B cell (primary cell): ENCODE data around the gene POT1. TPM values are rescaled to one million over a fixed set of nuclear protein-coding genes. Genes with fewer than 3 reads are reported as not detected.

ENCODE experiments used
- ATAC-seq: fragments of 200-7000 bp; cut with Tn5 transposase; one replicate; pipeline ENCODE4 v1.10.0; 2021; ENCODE audit warnings: low read depth, mild to moderate bottlenecking, moderate number of reproducible peaks, moderate library complexity
- CTCF ChIA-PET: fragments of 350-600 bp; sonication (Branson Sonifier 250); formaldehyde crosslinking; loops from one replicate; lab custom pipeline; 2021; ENCODE audit warnings: antibody characterized with exemption, inconsistent platforms; lab: Charles Lee
- POLR2A ChIA-PET: fragments of 350-600 bp; sonication (Branson Sonifier 250); formaldehyde crosslinking; loops from one replicate; lab custom pipeline; 2021; ENCODE audit warnings: antibody characterized with exemption; lab: Charles Lee
- DNase-seq: peaks from one replicate; pipeline ENCODE4 v3.0.0; 2013
- H2AFZ ChIP-seq: 2 replicates; pipeline ENCODE4 v1.6.1; 2012; ENCODE audit warnings: mild to moderate bottlenecking, low read depth, low read length; ENCODE audit not compliant: insufficient read depth, poor library complexity, severe bottlenecking
- H3K27ac ChIP-seq, 2 donors: 1 replicate in 1 of 2; 2 replicates in 1 of 2; pipeline ENCODE4 v1.5.1; 2012 to 2013; ENCODE audit warnings: low read length in 2 of 2, mild to moderate bottlenecking in 2 of 2, moderate library complexity in 1 of 2
- H3K27me3 ChIP-seq, 4 experiments: fragments of 200-600 bp in 1 of 4; sonication (generic) in 1 of 4; replicated peaks in 1 of 4; 1 replicate in 2 of 4; 2 replicates in 2 of 4; pipeline versions ENCODE4 v1.6.1 to v1.7.0; 2013 to 2016; ENCODE audit warnings: low read length in 3 of 4, mild to moderate bottlenecking in 2 of 4, mixed read lengths in 1 of 4, moderate library complexity in 1 of 4; ENCODE audit not compliant: insufficient read depth in 4 of 4, control insufficient read depth in 3 of 4; ENCODE audit errors: control extremely low read depth in 1 of 4
- H3K36me3 ChIP-seq, 2 experiments: replicated peaks in 1 of 2; 1 replicate in 1 of 2; 2 replicates in 1 of 2; pipeline versions ENCODE4 v1.6.1 to v1.7.1; 2013; ENCODE audit warnings: low read length in 1 of 2; ENCODE audit not compliant: insufficient read depth in 2 of 2, control insufficient read depth in 1 of 2; ENCODE audit errors: control extremely low read depth in 1 of 2, extremely low read depth in 1 of 2
- H3K4me1 ChIP-seq, 2 donors: fragments of 200-600 bp in 1 of 2; sonication (generic) in 1 of 2; 1 replicate in 1 of 2; 2 replicates in 1 of 2; pipeline versions ENCODE4 v1.5.1 to v1.6.1; 2013 to 2017; ENCODE audit warnings: low read length in 2 of 2; ENCODE audit not compliant: control insufficient read depth in 2 of 2, insufficient read depth in 2 of 2
- H3K4me2 ChIP-seq: replicated peaks from 2 replicates; pipeline ENCODE3; 2012; ENCODE audit warnings: mild to moderate bottlenecking, low read depth, low read length; ENCODE audit not compliant: poor library complexity, severe bottlenecking
- H3K4me3 ChIP-seq, 5 experiments: fragments of 200-600 bp in 1 of 5; sonication (generic) in 1 of 5; 1 replicate in 3 of 5; 2 replicates in 2 of 5; pipeline versions ENCODE4 v1.5.1 to v1.7.0; 2011 to 2016; ENCODE audit warnings: low read length in 4 of 5, mild to moderate bottlenecking in 4 of 5, low read depth in 2 of 5, control low read depth in 1 of 5, moderate library complexity in 1 of 5; ENCODE audit not compliant: insufficient read depth in 1 of 5; ENCODE audit errors: control extremely low read depth in 1 of 5, extremely low read depth in 1 of 5
- H3K79me2 ChIP-seq: fragments of 200-600 bp; sonication (generic); one replicate; pipeline ENCODE4 v1.6.0; 2016; ENCODE audit warnings: low read length; ENCODE audit not compliant: control insufficient read depth, insufficient read depth
- H3K9ac ChIP-seq: fragments of 200-600 bp; sonication (generic); 2 replicates; pipeline ENCODE4 v1.6.1; 2017; ENCODE audit warnings: mild to moderate bottlenecking, low read length, moderate library complexity
- H3K9me3 ChIP-seq, 3 donors: one replicate each; pipeline versions ENCODE4 v1.6.1 to v1.7.1; 2013; ENCODE audit warnings: low read length in 2 of 3; ENCODE audit not compliant: control insufficient read depth in 2 of 3, insufficient read depth in 1 of 3; ENCODE audit errors: control extremely low read depth in 1 of 3
- H4K20me1 ChIP-seq: 2 replicates; pipeline ENCODE4 v1.6.0; 2012; ENCODE audit warnings: mild to moderate bottlenecking, low read length; ENCODE audit not compliant: insufficient read depth, control insufficient read depth, poor library complexity, severe bottlenecking
- H3K27ac Mint-ChIP-seq: one replicate; pipeline ENCODE4 v1.8.0; 2021; ENCODE audit warnings: mixed read lengths
- H3K27me3 Mint-ChIP-seq: one replicate; pipeline ENCODE4 v1.8.0; 2021; ENCODE audit warnings: mixed read lengths
- H3K4me1 Mint-ChIP-seq: one replicate; pipeline ENCODE4 v1.8.0; 2021; ENCODE audit warnings: mixed read lengths
- H3K4me3 Mint-ChIP-seq: one replicate; pipeline ENCODE4 v1.8.0; 2021; ENCODE audit warnings: mixed read lengths
- H3K9me3 Mint-ChIP-seq: one replicate; pipeline ENCODE4 v1.8.0; 2022; ENCODE audit warnings: mixed read lengths; ENCODE audit not compliant: insufficient read depth
- CTCF ChIP-seq: fragments of 200-600 bp; IDR thresholded peaks from one replicate; pipeline ENCODE4 v1.8.0; 2022; ENCODE audit warnings: antibody characterized with exemption, mild to moderate bottlenecking
- EZH2 ChIP-seq: IDR thresholded peaks from 2 replicates; pipeline ENCODE4 v1.6.1; 2012; ENCODE audit warnings: borderline replicate concordance, low read depth, mild to moderate bottlenecking, moderate library complexity, low read length; ENCODE audit not compliant: insufficient read depth, poor library complexity, severe bottlenecking
- WGBS: methylation state at CpG from one replicate; pipeline ENCODE4 v1.1.5; 2013; ENCODE audit warnings: missing lambda C conversion rate; ENCODE audit not compliant: insufficient coverage; 5-methylcytosine and 5-hydroxymethylcytosine counted together
- intact Hi-C: fragments of 100-400 bp; cut with micrococcal nuclease; formaldehyde crosslinking; loops from one replicate; pipeline ENCODE4 v1.10.0; 2022
- polyA plus RNA-seq: library from polyadenylated mRNA; depleted of rRNA; stranded (reverse); fragments of >200 nt; gene quantifications from 2 replicates; pipeline ENCODE4 v1.2.3, GENCODE V29; 2012
- total RNA-seq, 2 donors: library from RNA; stranded (reverse); fragments of 120-200 nt in 1 of 2; gene quantifications; 1 replicate in 1 of 2; 2 replicates in 1 of 2; pipeline versions ENCODE4 v1.2.3 to v1.2.4, GENCODE V29; 2013 to 2022

POT1 gene
- total and polyA plus RNA-seq, 2 donors (not counting 1 experiment from before 2014, with no cell fraction given): 12.2 to 32.3 TPM

- no peak overlapping the region for H3K4me3 ChIP-seq
- 92% methylated on average over 1 of the region's 1 CpG for WGBS
- no peaks in the 10 kb centered on the region for H3K9me3 ChIP-seq
- H3K27me3 ChIP-seq: no peaks in the 10 kb centered on the region
- H4K20me1 ChIP-seq: no peaks in the 10 kb centered on the region
- Mint-ChIP-seq H3K9me3 (no peaks in the 10 kb centered on the region), H3K4me3 (no peak overlapping the region), H3K27me3 (no peaks in the 10 kb centered on the region), H3K4me1 (no peaks in the 10 kb centered on the region), H3K27ac (no peak overlapping the region)
- H3K4me1 ChIP-seq: no peaks in the 10 kb centered on the region
- no peaks in the 10 kb centered on the region for H3K36me3 ChIP-seq
- H3K79me2 ChIP-seq: no peaks in the 10 kb centered on the region
- H3K9ac ChIP-seq: no peak overlapping the region
- H3K4me2 ChIP-seq: no peak overlapping the region
- POLR2A ChIA-PET: no interaction called here
- no peak overlapping the region for H3K27ac ChIP-seq
- H2AFZ ChIP-seq: no peak overlapping the region
- no peak for DNase-seq
- intact Hi-C loops: no loop called here
- CTCF ChIA-PET: no interaction called here
- TF ChIP-seq CTCF (no peak), EZH2 (no peak)
- no peak for ATAC-seq
Observed at GRCh38 chr7:124937076-124937475, 7.5 kb upstream of the POT1 start.

GRCh38 chr7:124934841-124935240 lies 5.2 kb upstream of the POT1 start:
- no peak overlapping the region for H3K4me2 ChIP-seq
- H3K27me3 Mint-ChIP-seq: no peaks in the 10 kb centered on the region
- no peak overlapping the region for H3K27ac ChIP-seq
- TF ChIP-seq EZH2 (no peak), CTCF (no peak)
- H4K20me1 ChIP-seq: no peaks in the 10 kb centered on the region
- H3K36me3 ChIP-seq: no peaks in the 10 kb centered on the region
- peaks cover 2% of the 10 kb centered on the region for H3K4me1 Mint-ChIP-seq
- no peak overlapping the region for H3K27ac Mint-ChIP-seq
- intact Hi-C loops: no loop called here
- H3K9me3 Mint-ChIP-seq: no peaks in the 10 kb centered on the region
- H3K4me1 ChIP-seq: peaks cover 0 to 3% of the 10 kb centered on the region in 2 donors
- H3K9me3 ChIP-seq: no peaks in the 10 kb centered on the region
- H3K79me2 ChIP-seq: no peaks in the 10 kb centered on the region
- H3K4me3 Mint-ChIP-seq: no peak overlapping the region
- no peak overlapping the region for H3K4me3 ChIP-seq
- H3K9ac ChIP-seq: no peak overlapping the region
- POLR2A ChIA-PET: no interaction called here
- no peak overlapping the region for H2AFZ ChIP-seq
- ATAC-seq: no peak
- H3K27me3 ChIP-seq: no peaks in the 10 kb centered on the region
- CTCF ChIA-PET: no interaction called here
- no peak for DNase-seq
